HG03095 (cell line): Measurements from ENCODE around the gene ZSWIM9.
A peak's percentile ranks its signal among the peaks of the same experiment; 100 is the strongest.

Experiments
- ATAC-seq: cut with Tn5 transposase; IDR thresholded peaks from one replicate; pipeline ENCODE4 v1.9.1; 2021; ENCODE audit warnings: moderate library complexity; ENCODE audit not compliant: unreplicated experiment

ZSWIM9 gene

DNA sequence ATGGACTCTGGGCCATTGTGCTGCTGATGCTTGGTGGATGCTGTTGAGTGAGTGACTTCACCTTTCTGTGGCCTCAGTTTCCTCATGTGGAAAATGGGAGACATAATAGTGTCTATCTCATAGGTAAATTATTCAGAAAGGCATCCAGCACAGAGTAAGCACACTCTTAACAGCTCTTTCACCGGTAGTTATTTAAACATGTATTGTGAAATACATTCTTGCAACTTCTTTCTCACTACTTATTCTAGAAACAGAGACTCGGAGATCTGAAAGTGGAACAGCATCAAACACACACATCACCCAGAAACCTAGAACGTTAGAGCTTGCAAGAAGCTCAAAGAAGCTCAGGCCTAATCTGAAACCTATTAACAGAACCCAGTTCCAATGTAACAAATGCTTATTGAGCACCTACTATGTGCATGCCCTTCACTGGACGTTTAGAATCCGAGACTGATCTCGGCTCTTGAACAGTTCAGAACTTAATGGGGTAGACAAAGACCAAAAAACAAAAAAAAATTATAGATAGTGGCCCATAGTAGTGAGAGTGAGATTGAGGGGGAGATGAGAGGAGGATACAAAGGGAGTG is 4.1 kb downstream of the ZSWIM9 start:
- ATAC-seq = no peak

DNA sequence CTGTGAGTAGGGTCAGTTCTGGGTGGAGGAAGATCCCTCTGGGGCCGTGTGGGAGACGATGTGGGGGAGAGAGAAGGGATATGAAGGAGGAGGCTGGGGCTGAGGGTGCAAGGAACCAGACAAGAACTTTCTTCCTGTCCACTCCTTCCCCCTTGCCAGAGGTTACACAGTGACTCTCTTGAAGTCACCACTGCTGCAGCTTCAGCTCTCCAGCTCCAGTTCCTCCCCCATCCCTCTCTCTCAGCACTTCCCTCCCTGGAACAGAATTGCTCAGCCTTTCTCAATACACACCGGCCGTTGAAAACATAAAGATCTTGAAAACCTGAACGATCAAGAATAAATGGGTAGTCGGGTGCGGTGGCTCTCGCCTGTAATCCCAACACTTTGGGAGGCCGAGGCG is 5.1 kb downstream of the ZSWIM9 start:
- ATAC-seq = no peak

DNA sequence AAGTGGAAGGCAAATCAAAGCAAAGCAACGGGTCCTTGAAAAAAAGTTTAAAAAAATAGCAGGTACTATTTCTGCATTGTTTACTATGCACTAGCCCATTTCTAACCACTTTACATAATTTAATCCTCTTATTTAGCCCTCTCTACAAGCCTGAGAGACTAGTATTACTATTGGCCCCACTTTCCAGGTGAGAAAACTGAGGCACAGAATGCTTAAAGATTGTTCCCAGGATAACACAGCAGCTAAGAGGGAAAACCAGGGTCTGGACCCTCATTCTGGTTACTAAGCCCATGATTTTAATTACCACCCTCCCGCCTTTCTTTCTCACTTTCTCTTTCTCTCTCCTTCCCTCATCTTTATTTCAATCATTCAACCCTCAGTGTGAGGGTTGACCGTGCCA is 5.7 kb downstream of the ZSWIM9 start:
- no peak for ATAC-seq

DNA sequence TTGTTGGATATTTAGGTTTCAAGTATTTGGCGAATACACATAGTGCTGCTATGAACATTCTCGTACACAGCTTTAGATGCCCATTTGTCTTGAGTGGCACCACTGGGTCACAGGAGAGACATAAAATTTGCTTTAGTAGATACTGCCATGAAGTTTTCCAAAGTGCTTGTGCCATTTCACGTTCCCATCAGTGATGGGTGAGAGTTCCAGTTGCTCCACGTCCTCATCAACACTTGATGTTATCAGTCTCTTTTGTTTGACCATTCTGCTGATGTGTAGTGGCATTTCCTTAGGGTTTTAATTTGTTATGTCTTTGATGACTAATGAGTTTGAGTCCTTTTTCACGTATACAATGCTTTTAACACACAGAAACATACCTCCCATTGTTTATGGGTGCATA is 11.0 kb downstream of the ZSWIM9 start:
- ATAC-seq = no peak

DNA sequence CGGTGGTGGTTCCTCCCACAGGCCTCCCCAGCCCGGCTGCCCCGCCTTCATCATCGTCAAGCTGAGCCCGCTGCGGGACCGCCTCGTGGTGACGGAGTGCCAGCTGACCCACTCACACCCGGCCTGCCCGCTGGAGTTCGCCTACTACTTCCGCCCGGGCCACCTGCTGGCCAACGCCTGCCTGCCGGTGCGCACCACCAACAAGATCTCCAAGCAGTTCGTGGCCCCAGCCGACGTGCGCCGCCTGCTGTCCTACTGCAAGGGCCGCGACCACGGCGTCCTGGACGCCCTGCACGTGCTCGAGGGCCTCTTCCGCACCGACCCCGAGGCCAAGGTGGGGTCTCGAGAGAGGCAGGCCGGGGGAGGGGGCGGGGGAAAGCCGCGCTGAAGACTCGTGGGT is 12.0 kb downstream of the ZSWIM9 start:
- no peak for ATAC-seq

DNA sequence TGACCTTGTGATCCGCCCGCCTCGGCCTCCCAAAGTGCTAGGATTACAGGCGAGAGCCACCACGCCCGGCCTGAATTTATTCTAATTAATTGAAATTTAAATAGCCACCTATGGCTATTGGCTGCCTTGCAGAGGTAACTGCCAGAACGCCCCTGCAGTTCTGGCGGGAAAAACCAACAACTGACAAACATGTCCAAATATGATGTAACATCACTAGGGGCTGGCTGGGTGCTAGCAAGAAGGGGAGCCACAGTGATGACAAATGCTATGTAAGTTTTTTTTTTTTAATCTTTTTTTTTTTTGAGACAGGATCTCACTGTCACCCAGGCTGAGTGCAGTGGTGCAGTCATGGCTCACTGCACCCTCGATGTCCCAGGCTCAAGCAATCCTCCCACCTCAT is 12.9 kb downstream of the ZSWIM9 start:
- no peak for ATAC-seq

DNA sequence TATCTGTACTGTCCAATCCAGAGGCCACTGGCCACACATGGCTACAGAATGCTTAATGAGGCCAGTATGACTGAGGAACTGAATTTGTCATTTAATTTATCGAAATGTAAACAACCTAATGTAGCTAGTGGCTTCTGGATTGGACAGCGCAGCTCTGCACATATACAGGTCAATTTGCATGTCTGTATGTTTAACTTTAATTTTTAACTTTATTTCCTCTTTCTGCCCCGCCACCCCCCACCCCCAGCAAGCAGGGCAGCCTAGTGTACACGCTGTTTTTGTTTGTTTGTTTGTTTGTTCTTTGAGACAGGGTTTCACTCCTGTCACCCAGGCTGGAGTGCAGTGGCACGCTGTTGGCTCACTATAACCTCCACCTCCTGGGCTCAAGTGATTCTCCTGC is 15.5 kb downstream of the ZSWIM9 start:
- no peak for ATAC-seq

DNA sequence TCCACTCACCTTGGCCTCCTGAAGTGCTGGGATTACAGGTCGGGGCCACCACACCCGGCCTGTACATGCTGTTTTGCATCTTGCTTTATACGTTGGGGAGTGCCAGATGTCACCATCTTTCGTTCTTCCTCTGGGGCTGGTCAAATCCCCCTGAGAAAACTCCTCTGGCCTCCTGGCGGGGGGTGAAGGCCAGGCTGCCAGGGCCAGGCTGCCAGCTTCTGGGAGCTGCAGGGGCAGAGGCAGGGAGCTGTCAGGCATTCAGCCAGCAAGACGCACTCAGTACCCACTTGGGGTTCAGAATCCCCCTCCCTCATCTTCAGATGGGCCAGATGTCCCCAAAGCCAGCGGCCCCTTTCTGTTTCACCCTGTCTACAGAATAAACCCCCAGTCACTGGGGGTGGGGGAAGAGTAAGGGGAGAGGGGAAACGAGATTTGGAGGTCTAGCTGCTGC is 16.1 kb downstream of the ZSWIM9 start:
- no peak for ATAC-seq

DNA sequence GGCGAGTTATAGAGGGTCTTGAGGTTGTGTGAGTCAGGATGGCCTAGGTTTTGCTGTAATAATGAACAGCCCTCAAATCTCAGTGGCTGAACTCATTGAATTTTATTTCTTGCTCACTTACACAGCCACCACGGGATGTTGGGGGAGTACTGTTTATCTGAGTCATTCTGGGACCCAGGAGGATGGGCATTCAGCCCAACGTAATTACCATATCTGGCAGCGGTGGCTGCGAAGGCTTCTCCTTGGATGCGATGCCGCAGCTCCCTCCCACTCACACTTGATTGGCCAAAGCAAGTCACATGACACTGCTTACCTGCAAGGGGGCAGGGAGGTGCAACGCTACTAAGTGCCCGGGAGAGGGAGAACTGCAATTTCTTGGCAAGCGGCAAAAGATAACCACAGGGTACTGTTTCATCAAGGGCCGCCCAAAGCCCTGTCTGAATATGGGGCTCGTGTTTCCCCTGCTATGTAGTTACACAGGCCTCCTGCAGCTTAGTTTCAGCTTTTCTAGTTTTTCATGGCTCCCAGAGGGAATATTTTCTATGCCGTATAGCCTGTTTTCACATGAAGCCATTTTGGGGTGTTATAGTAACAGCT is 19.9 kb downstream of the ZSWIM9 start:
- ATAC-seq = no peak

DNA sequence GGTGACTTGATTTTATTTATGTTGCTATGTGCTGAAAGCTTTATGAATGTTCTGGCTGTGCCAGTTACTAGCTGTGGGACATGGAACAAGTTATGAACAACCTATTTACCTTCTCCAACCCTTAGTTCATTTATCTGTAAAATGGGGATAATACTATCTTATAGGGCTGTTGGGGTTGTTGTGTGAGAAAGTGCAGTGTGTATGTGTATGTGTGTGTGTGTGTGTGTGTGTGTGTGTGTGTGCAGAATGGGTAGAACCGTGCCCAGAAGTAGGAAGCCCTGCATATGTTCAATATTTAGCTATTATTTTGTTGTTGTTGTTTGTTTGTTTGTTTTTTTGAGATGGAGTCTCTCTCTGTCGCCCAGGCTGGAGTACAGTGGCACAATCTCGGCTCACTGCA is 20.4 kb downstream of the ZSWIM9 start:
- ATAC-seq = no peak

DNA sequence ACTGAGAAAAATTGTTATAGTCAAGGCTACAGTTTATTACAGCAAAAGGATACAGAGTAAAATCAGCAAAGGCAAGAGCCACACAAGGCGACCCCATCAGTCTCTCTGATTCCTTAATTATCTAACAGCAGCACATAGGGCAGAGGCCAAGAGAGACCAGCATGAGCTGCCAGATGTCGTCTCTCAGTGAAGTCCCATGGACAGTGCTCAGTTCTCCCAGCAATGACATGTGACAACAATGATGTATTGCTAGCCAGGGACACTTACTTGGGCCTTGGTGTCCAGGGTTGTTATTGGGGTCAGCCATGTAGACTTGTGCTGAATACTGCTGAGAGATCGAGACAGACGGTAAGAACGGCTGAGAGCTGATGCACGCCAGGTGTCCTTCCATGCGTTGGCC is 22.3 kb downstream of the ZSWIM9 start:
- ATAC-seq = no peak

DNA sequence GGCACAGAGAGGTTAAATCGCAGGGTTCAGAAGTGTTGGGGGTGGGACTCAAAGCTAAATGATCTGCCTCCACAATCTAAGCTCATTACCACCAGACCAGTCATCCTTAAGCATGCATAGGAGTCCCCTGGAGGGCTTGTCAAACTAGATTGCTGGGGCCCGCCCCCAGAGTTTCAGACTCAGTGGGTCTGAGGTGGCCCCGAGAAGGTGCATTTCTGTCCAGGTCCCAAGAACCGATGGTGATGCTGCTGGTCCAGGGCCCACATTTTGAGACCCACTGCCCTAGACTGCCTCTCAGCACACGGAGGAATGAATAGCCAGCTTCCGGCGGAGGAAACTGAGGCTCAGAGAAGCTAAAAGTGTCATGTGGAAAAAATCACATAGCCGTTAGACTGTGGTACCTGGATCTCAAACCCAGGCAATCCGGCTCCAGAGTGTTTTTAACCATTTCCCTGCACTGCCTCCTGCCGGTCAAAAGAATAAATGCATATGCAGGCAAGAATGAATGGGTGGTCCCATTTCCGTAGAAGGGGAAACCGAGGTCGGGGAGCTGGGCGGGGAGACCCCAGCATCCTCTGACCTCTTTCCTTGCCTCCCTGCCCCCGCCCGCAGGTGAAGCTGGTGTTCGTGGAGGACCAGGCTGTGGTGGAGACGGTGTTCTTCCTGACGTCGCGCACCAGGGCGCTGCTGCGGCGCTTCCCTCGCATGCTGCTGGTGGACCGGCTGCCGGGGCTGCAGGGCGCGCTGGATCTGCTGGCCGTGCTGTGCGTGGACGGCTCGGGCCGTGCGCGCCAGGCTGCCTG is 23.8 kb downstream of the ZSWIM9 start:
- ATAC-seq = no peak

DNA sequence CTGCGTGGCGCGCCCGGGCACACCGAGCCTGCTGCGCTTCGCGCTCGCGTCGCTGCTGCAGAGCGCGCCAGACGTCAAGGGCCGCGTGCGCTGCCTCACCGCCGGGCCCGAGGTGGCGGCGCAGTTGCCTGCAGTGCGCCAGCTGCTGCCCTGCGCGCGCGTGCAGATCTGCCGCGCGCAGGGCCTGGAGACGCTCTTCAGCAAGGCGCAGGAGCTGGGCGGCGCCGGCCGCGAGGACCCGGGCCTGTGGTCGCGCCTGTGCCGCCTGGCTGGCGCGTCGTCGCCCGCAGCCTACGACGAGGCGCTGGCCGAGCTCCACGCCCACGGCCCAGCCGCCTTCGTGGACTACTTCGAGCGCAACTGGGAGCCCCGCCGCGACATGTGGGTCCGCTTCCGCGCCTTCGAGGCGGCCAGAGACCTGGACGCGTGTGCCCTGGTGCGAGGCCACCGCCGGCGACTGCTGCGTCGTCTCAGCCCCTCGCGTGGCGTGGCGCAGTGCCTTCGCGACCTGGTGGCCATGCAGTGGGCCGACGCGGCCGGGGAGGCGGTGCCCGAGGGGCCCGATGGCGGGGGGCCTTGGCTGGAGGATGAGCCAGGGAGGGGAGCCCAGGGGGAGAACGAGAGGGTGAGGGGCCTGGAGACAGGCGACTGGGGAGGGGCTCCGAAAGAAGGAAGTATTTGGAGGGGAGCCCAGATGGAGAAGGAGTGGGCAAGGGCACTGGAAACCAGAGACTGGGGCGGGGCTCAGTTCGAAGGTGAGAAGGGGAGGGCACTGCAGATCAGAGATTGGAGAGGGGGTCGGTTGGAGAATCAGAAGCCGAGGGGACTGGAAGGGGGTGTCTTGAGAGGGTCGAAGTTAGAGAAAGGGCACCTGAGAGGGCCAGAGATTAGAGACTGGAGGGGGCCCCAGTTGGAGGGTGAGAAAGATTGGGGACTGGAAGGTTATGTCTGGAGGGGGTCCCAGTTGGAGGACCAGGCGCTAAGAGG is 24.7 kb downstream of the ZSWIM9 start:
- ATAC-seq = no peak

DNA sequence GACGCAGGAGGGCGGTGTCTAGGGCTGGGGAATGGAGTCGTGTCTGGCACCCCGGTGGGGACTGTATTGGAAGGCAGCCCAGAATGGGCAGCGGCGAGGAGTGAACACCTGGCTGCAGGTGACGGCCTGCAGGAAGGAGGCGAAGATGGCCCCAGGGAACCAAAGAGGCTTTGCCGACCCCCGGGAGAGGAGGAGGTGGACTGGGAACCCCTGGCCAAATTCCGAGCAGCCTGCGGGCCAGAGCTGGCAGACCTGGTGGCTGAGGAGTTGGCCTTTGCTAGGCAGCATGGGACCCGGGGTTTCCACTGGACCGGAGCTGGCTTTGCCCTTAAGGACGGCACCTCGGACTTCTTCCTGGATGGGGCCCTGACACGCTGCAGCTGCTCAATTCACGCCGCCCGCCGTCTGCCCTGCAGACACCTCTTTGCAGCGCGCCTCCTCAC is 25.9 kb downstream of the ZSWIM9 start:
- no peak for ATAC-seq

DNA sequence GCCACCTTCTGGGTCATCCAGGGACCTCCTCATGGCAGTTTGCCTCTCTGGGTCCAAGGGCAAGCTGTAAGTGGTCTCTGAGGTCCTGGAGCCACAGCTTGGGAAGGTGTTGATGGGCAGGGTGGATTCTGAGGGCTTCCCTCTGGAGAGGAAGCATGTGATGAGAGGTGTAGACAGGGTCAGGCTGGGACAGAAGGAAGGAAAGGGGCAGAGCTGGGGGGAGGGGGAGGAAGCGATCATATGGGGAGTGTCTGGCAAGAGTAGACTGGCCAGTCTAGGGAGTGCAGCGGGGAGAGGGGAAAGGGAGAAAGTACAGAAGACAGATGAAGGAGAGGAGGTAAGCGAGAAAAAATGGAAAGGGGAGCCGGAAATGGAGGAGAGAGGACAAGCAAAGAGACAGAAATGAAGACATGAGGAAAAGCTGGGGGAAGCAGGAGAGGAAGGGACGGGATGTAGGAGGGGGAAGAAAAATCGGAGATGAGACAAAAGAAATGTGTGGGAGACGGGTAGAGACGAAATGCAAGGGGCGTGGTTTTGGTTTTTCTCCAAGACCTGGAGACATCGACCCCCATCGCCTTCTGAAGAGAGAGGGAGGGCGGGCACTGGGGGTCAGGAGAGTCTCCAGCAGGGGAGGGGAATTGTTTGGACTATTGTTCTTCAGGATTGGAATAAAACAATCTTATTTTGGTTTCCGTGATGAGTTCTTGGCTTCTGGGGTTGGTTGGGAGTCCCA is 26.6 kb downstream of the ZSWIM9 start:
- ATAC-seq = no peak

DNA sequence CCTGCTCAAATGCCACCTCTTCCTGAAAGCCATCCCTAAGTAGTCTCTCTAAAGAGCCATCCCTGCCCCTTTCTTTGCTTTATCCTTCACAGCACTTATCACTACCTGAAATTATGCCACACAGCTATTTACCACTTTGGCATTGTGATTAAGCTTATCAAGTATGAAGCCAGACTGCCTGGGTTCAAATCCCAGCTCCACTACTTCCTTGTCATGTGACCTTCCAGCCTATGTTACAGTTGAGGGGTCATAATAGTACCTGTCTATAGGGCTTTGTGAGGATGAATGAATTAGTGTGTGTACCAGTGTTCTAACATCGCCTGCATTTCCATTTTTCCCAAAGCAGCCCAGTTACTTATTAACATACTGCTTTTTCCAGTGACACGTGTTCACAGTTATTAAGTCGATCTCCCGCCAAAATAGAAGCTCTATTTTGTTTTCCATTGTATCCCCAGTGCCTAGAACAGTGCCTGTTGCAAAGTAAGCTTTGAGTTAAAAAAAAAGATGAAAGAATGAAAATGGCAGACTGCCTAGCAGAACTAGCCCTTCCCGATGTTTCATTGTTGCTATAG is 32.8 kb downstream of the ZSWIM9 start:
- ATAC-seq = no peak

DNA sequence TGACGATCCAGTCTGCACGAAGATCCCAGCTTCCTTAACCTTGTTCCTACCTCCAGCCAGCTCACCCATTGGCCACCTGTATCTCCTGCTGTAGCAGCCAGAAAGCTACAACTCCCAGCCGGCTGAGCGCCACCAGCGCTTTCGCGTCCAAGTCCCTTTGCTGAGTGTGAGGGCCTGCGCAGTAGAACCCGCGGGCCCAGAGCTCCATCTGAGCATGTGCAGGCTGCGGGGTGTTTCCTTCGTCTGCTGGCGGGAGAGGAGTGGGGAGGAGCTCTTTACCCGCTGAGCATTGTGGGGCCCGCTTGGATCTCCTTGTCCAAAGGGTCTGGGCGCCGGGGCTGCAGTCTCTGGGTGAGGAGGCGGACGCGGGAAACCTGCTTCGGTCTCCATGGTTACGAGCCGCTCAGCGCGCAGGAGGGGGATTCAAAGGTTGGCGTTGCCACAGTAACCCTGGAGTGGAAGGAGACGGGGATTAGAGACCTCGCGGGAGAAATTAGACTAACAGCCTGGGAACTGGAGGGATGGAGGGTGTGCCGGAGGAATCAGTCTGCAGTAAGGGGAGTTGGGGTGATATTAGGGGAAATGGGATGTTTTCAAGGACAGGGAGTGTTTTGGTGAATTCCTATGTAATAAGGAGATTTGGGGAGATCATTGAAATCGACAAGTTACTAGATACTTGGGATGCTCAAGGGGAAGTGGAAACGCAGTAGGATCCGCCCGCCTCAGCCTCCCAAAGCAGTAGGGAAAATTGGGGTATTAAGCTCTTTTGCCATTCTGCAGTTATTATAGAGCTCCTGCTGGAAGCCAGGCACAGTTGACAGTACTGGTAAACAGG is 33.5 kb downstream of the ZSWIM9 start:
- ATAC-seq = peak; percentile 84

DNA sequence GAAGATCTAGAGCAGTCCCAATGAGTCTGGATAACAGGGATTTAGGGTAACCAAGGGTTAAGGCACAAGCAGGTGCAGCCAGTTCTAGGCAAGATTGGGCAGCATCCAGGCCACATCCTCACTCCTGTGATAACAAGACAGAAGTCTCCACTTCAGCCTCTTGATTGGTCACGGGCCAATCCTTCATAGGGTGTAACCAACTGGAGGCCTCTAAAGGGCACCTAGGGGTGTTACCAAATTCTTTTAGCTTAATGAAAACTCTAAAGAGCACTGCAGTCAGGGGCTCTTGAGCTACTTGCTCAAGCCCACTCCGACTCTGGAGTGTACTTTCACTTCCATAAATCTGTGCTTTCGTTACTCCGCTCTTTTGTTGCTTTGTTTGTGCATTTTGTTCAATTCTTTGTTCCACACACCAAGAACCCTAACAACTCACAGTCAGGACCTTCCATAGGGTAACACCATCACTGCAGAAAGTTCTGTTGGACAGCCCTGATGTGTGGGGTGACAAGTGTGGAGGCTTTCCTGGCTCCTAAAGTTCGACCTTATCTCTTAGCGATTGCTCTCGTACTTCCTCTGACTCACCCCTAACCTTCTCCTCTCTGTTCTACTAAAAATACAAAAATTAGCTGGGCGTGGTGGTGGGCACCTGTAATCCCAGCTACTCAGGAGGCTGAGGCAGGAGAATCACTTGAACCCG is 36.1 kb downstream of the ZSWIM9 start:
- ATAC-seq = no peak

DNA sequence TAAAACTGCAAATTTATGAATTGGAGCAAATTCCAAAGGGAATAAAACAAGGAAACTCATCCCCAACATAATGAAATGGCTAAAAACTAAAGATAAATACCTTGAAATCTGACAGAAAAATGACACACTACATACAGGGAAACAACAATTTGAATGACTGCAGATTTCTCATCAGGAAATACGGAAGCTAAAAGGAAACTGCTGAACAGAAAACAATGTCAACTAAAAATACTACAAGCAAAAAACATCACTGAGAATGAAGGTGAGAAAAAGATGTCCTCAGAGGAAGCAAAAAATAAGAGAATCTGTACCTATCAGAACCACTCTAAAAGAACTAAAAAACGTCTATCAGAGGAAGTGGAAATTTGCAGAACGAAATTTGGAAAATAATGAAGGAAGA is 39.5 kb downstream of the ZSWIM9 start:
- no peak for ATAC-seq
